BLaER1 treated with 17β-estradiol and CSF1 and Interleukin-3, amounts not matched to agents 10 nM and 100 nM (cell line): ENCODE data around the gene NME7.
"Not testable (repeated sequence)": the region's sequence is repeated elsewhere in the genome, so short reads cannot be mapped to it uniquely, and the experiment has no call there.

Experiments used
- H3K27ac ChIP-seq, 11 experiments: shearing (Covaris generic); formaldehyde crosslinking; 2 replicates each; pipeline ENCODE4 v1.8.1; 2022
- H3K27me3 ChIP-seq, 11 experiments: shearing (Covaris generic); formaldehyde crosslinking; 2 replicates each; pipeline ENCODE4 v1.8.1; 2022
- H3K36me3 ChIP-seq, 11 experiments: shearing (Covaris generic); formaldehyde crosslinking; 2 replicates each; pipeline ENCODE4 v1.8.1; 2022
- H3K4me1 ChIP-seq, 10 experiments: shearing (Covaris generic); formaldehyde crosslinking; 2 replicates each; pipeline ENCODE4 v1.8.1; 2022
- H3K4me2 ChIP-seq, 11 experiments: shearing (Covaris generic); formaldehyde crosslinking; 2 replicates each; pipeline ENCODE4 v1.8.1; 2022
- H3K4me3 ChIP-seq, 10 experiments: shearing (Covaris generic); formaldehyde crosslinking; 2 replicates each; pipeline ENCODE4 v1.8.1; 2022
- H3K9ac ChIP-seq, 11 experiments: shearing (Covaris generic); formaldehyde crosslinking; 2 replicates each; pipeline ENCODE4 v1.8.1; 2022
- H3K9me3 ChIP-seq, 11 experiments: shearing (Covaris generic); formaldehyde crosslinking; replicated peaks in 1 of 11; 2 replicates each; pipeline ENCODE4 v1.8.1; 2022
- H4K20me1 ChIP-seq, 11 experiments: shearing (Covaris generic); formaldehyde crosslinking; 2 replicates each; pipeline ENCODE4 v1.8.1; 2022
- Cebpa-rat ChIP-seq, 11 experiments: shearing (Covaris generic); IDR thresholded peaks; 2 replicates each; pipeline ENCODE4 v1.8.1; 2022

NME7 gene

GRCh38 chr1:169202791-169203665, 164.6 kb downstream of the NME7 start:
- H3K4me1 ChIP-seq = no peaks in the 10 kb centered on the region
- H3K27ac ChIP-seq = no peak overlapping the region
- H3K4me3 ChIP-seq = no peak overlapping the region
- no peak overlapping the region for H3K9ac ChIP-seq
- TF ChIP-seq Cebpa-rat (IDR thresholded peaks at IDR 0.05) = no peak
- no peak overlapping the region for H3K4me2 ChIP-seq
- H3K36me3 ChIP-seq = no peaks in the 10 kb centered on the region
- H3K27me3 ChIP-seq = no peaks in the 10 kb centered on the region
- H4K20me1 ChIP-seq = no peaks in the 10 kb centered on the region
- H3K9me3 ChIP-seq = no peaks in the 10 kb centered on the region

- Histone ChIP-seq H3K4me3 (no peak overlapping the region), H4K20me1 (no peaks in the 10 kb centered on the region), H3K4me1 (no peaks in the 10 kb centered on the region), H3K27ac (no peak overlapping the region), H3K27me3 (no peaks in the 10 kb centered on the region), H3K9ac (no peak overlapping the region), H3K4me2 (no peak overlapping the region), H3K36me3 (no peaks in the 10 kb centered on the region), H3K9me3 (peaks cover 0 to 4% (median 0%) of the 10 kb centered on the region in 11 experiments; a peak in 1 of 22 replicates)
- no peak for TF ChIP-seq Cebpa-rat (IDR thresholded peaks at IDR 0.05)
These were observed 166.4 kb downstream of the NME7 start for GRCh38 chr1:169201084-169201619.

- Histone ChIP-seq H3K27me3 (no peaks in the 10 kb centered on the region), H3K9me3 (peaks cover 0 to 4% (median 0%) of the 10 kb centered on the region in 11 experiments; a peak in 1 of 22 replicates), H4K20me1 (no peaks in the 10 kb centered on the region), H3K9ac (no peak overlapping the region), H3K4me2 (no peak overlapping the region), H3K27ac (no peak overlapping the region), H3K4me1 (no peaks in the 10 kb centered on the region), H3K36me3 (no peaks in the 10 kb centered on the region), H3K4me3 (no peak overlapping the region)
- TF ChIP-seq Cebpa-rat (IDR thresholded peaks at IDR 0.05) = no peak
These were observed 167.3 kb downstream of the NME7 start for GRCh38 chr1:169200319-169200718.

DNA sequence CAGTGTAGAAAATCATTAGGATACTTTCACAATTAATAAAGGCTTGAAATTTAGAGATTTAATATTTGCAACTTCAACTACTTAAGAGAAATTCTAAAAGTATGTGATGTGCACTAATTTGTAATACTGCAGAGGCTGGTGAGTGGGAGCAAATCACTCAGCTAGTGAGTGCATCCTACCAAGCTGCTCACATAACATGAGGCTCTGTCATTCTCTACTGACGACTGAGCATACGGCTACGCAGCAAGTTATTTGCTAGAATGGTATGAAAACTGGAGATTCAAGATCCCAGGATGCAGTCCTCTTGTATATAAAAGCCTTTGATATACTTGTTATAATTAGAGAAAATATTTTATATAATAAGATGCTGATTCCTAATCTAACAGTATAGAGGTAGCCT, 171.0 kb downstream of the NME7 start:
- no peak overlapping the region for H3K4me2 ChIP-seq
- H3K36me3 ChIP-seq = no peaks in the 10 kb centered on the region
- peaks cover 0 to 4% (median 0%) of the 10 kb centered on the region in 11 experiments; a peak in 1 of 22 replicates for H3K9me3 ChIP-seq
- TF ChIP-seq Cebpa-rat (IDR thresholded peaks at IDR 0.05) = no peak
- no peaks in the 10 kb centered on the region for H3K27me3 ChIP-seq
- no peaks in the 10 kb centered on the region for H4K20me1 ChIP-seq
- H3K4me3 ChIP-seq = no peak overlapping the region
- H3K27ac ChIP-seq = no peak overlapping the region
- H3K9ac ChIP-seq = no peak overlapping the region
- H3K4me1 ChIP-seq = no peaks in the 10 kb centered on the region

DNA sequence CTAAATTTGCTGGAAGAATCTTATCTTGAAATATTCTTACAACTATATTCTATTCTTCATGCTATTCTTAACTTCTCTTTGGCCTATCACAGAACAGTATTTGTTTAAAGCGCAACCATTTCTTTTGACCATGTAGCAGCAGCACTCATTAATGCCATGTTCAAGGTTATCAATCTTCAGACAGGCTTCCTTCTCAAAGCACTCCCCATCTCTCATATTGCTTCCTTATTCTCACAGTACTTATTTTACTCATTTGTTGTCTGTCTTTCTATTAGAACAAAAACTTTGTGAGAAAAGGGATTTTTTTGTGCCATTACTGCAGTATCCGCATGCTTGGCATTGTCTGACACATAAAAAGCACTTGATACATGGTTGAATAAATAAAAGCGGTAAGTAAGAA, 171.4 kb downstream of the NME7 start:
- Histone ChIP-seq H3K27me3 (no peaks in the 10 kb centered on the region), H3K4me2 (no peak overlapping the region), H3K9ac (no peak overlapping the region), H3K36me3 (no peaks in the 10 kb centered on the region), H4K20me1 (no peaks in the 10 kb centered on the region), H3K9me3 (peaks cover 0 to 4% (median 0%) of the 10 kb centered on the region in 11 experiments; a peak in 1 of 22 replicates), H3K4me3 (no peak overlapping the region), H3K27ac (no peak overlapping the region), H3K4me1 (no peaks in the 10 kb centered on the region)
- no peak for TF ChIP-seq Cebpa-rat (IDR thresholded peaks at IDR 0.05)

GRCh38 chr1:169193191-169193850, 174.3 kb downstream of the NME7 start:
- H3K27me3 ChIP-seq = no peaks in the 10 kb centered on the region
- H3K9me3 ChIP-seq = peaks cover 0 to 7% (median 0%) of the 10 kb centered on the region in 11 experiments; a peak in 1 of 22 replicates
- H4K20me1 ChIP-seq = no peaks in the 10 kb centered on the region
- no peaks in the 10 kb centered on the region for H3K4me1 ChIP-seq
- no peak overlapping the region for H3K27ac ChIP-seq
- H3K36me3 ChIP-seq = no peaks in the 10 kb centered on the region
- no peak overlapping the region for H3K4me2 ChIP-seq
- no peak overlapping the region for H3K9ac ChIP-seq
- no peak for TF ChIP-seq Cebpa-rat (IDR thresholded peaks at IDR 0.05)
- H3K4me3 ChIP-seq = no peak overlapping the region

GRCh38 chr1:169186106-169186505, 181.5 kb downstream of the NME7 start:
- no peaks in the 10 kb centered on the region for H3K27me3 ChIP-seq
- no peaks in the 10 kb centered on the region for H3K36me3 ChIP-seq
- H3K9me3 ChIP-seq = peaks cover 0 to 3% (median 0%) of the 10 kb centered on the region in 11 experiments; a peak in 1 of 22 replicates
- no peak for TF ChIP-seq Cebpa-rat (IDR thresholded peaks at IDR 0.05)
- no peak overlapping the region for H3K9ac ChIP-seq
- H4K20me1 ChIP-seq = no peaks in the 10 kb centered on the region
- no peaks in the 10 kb centered on the region for H3K4me1 ChIP-seq
- no peak overlapping the region for H3K4me3 ChIP-seq
- H3K27ac ChIP-seq = no peak overlapping the region
- no peak overlapping the region for H3K4me2 ChIP-seq

DNA sequence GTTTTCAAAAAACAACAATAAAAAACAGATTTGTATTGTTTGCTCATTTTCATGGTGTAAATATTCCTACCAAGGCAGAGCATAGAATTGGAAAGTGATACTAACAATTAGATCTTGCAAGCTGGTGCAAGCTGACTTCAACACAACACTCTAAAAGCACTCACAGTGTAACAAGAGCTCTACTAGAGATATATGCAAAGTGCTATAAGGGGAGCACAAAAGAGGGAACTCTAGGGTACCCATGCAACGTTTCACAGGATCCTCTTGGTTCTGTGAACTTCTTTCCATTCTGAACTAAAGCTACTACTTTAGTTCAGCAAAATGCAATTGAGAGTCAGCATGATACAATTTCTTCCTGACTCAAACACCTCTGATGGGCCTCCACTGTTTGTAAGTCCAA, 182.8 kb downstream of the NME7 start:
- H3K36me3 ChIP-seq = no peaks in the 10 kb centered on the region
- TF ChIP-seq Cebpa-rat (IDR thresholded peaks at IDR 0.05) = no peak
- no peaks in the 10 kb centered on the region for H3K4me1 ChIP-seq
- H3K9ac ChIP-seq = no peak overlapping the region
- no peak overlapping the region for H3K4me3 ChIP-seq
- no peaks in the 10 kb centered on the region for H3K9me3 ChIP-seq
- no peaks in the 10 kb centered on the region for H4K20me1 ChIP-seq
- H3K27ac ChIP-seq = no peak overlapping the region
- no peaks in the 10 kb centered on the region for H3K27me3 ChIP-seq
- no peak overlapping the region for H3K4me2 ChIP-seq

- Histone ChIP-seq H3K9ac (no peak overlapping the region), H3K4me2 (no peak overlapping the region), H3K9me3 (no peaks in the 10 kb centered on the region; a peak in 2 of 22 replicates), H4K20me1 (no peaks in the 10 kb centered on the region), H3K27me3 (no peaks in the 10 kb centered on the region), H3K4me1 (no peaks in the 10 kb centered on the region), H3K4me3 (no peak overlapping the region), H3K36me3 (no peaks in the 10 kb centered on the region), H3K27ac (no peak overlapping the region)
- no peak for TF ChIP-seq Cebpa-rat (IDR thresholded peaks at IDR 0.05)
These were observed 187.4 kb downstream of the NME7 start for GRCh38 chr1:169180174-169180573.

DNA sequence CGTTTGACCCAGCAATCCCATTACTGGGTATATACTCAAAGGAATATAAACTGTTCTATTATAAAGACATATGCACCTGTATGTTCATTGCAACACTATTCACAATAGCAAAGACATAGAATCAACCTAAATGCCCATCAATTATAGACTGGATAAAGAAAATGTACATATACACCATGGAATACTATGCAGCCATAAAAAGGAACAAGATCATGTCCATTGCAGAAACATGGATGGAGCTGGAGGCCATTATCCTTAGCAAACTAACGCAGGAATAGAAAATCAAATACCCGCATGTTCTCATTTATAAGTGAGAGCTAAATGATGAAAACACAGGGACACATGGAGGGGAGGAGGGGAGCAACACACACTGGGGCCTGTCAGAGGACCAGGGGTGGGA, 188.2 kb downstream of the NME7 start:
- not testable (repeated sequence) for H3K9me3 ChIP-seq, H3K9ac ChIP-seq, H3K27me3 ChIP-seq, H3K4me3 ChIP-seq, H3K36me3 ChIP-seq, H3K27ac ChIP-seq, H3K4me2 ChIP-seq, H3K4me1 ChIP-seq, H4K20me1 ChIP-seq
